Lower leg skin (tissue), 4 donors: ENCODE data around the gene SMAD4. TPM values are rescaled to one million over a fixed set of nuclear protein-coding genes. Genes with fewer than 3 reads are reported as not detected.

ENCODE experiments used
- DNase-seq, 2 donors: peaks; one replicate each; pipeline ENCODE4 v3.0.0-alpha.2; 2019; ENCODE audit warnings: low spot score in 2 of 2
- H3K4me3 ChIP-seq: fragments of 200-600 bp; sonication (generic); 2 replicates; pipeline ENCODE4 v1.5.1; 2017; ENCODE audit warnings: mild to moderate bottlenecking, low read depth; ENCODE audit not compliant: poor library complexity, severe bottlenecking
- POLR2A ChIP-seq, 2 donors: fragments of 450-650 bp; IDR thresholded peaks; one replicate each; pipeline ENCODE4 v1.6.1; 2016 to 2017; ENCODE audit warnings: antibody characterized with exemption in 2 of 2, mild to moderate bottlenecking in 1 of 2, moderate library complexity in 1 of 2
- WGBS, 2 donors: methylation state at CpG; one replicate each; pipeline ENCODE4 v1.1.5; 2018; 5-methylcytosine and 5-hydroxymethylcytosine counted together
- intact Hi-C: fragments of 100-400 bp; cut with DNase I; formaldehyde crosslinking; loops from one replicate; pipeline ENCODE4 v1.15.0; 2023; ENCODE audit warnings: low total_unique reads
- total RNA-seq, 4 donors: library from RNA; depleted of rRNA; stranded (reverse); fragments of >200 nt; gene quantifications; one replicate each; pipeline ENCODE4 v1.1.0, GENCODE V29; 2016
- TF ChIP-seq, protein P1 (sequence below), 3 donors: fragments of 450-650 bp; IDR thresholded peaks; one replicate each; pipeline ENCODE4 v1.5.1; 2016; ENCODE audit warnings: antibody characterized with exemption in 3 of 3, mild to moderate bottlenecking in 3 of 3, moderate library complexity in 2 of 3

The SMAD4 gene
- total RNA-seq, 4 donors from 2014 or later = 101 to 171 (median 128) TPM

- peak in 1 of 2 donors; percentile 69 for DNase-seq
- intact Hi-C loops = no loop called here
- 74 to 84% methylated on average over 10 of the region's 10 CpGs for WGBS, 2 donors
Measured at GRCh38 chr18:51123936-51124486, 94.0 kb downstream of the SMAD4 start.

GRCh38 chr18:51125976-51126375, 96.0 kb downstream of the SMAD4 start:
- WGBS, 2 donors = 97% methylated on average over 2 of the region's 2 CpGs
- peak in 1 of 2 donors; percentile 32 for DNase-seq
- no peak overlapping the region for H3K4me3 ChIP-seq
- intact Hi-C loops = no loop called here
- no peak for TF ChIP-seq POLR2A (IDR thresholded peaks at IDR 0.05)
- TF ChIP-seq, protein P1, sequence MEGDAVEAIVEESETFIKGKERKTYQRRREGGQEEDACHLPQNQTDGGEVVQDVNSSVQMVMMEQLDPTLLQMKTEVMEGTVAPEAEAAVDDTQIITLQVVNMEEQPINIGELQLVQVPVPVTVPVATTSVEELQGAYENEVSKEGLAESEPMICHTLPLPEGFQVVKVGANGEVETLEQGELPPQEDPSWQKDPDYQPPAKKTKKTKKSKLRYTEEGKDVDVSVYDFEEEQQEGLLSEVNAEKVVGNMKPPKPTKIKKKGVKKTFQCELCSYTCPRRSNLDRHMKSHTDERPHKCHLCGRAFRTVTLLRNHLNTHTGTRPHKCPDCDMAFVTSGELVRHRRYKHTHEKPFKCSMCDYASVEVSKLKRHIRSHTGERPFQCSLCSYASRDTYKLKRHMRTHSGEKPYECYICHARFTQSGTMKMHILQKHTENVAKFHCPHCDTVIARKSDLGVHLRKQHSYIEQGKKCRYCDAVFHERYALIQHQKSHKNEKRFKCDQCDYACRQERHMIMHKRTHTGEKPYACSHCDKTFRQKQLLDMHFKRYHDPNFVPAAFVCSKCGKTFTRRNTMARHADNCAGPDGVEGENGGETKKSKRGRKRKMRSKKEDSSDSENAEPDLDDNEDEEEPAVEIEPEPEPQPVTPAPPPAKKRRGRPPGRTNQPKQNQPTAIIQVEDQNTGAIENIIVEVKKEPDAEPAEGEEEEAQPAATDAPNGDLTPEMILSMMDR (IDR thresholded peaks at IDR 0.05) = no peak

More at GRCh38 chr18:51123936-51124486, 94.0 kb downstream of the SMAD4 start:
- no peak overlapping the region for H3K4me3 ChIP-seq
- TF ChIP-seq POLR2A (IDR thresholded peaks at IDR 0.05) = no peak
- TF ChIP-seq, protein P1 (IDR thresholded peaks at IDR 0.05) = no peak

- no peak for DNase-seq
- 68 to 72% methylated on average over 3 of the region's 3 CpGs for WGBS, 2 donors
- intact Hi-C loops = no loop called here
- TF ChIP-seq, protein P1 (IDR thresholded peaks at IDR 0.05) = no peak
- no peak for TF ChIP-seq POLR2A (IDR thresholded peaks at IDR 0.05)
- no peak overlapping the region for H3K4me3 ChIP-seq
Measured at GRCh38 chr18:51127664-51128063, 97.7 kb downstream of the SMAD4 start.

DNA sequence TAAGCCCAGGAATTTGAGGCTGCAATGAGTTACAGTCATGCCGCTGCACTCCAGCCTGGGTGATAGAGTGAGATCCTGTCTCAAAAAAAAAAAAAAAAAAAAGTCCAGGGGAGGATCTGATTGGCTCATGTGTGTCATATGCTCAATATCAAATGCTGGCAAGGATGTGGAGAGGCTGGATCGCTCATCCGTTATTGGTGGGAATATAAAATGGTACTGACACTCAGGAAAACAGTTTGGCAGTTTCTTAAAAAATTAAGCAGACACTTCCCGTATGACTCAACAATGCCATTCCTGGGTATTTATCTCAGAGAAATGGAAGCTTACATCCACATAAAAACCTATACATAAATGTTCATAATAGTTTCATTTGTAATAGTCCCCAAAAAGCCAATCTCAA, 98.5 kb downstream of the SMAD4 start:
- TF ChIP-seq POLR2A (IDR thresholded peaks at IDR 0.05) = no peak
- TF ChIP-seq, protein P1 (IDR thresholded peaks at IDR 0.05) = no peak
- WGBS, 2 donors = 80 to 82% methylated on average over 4 of the region's 4 CpGs
- no peak for DNase-seq
- H3K4me3 ChIP-seq = no peak overlapping the region
- intact Hi-C loops = no loop called here

DNA sequence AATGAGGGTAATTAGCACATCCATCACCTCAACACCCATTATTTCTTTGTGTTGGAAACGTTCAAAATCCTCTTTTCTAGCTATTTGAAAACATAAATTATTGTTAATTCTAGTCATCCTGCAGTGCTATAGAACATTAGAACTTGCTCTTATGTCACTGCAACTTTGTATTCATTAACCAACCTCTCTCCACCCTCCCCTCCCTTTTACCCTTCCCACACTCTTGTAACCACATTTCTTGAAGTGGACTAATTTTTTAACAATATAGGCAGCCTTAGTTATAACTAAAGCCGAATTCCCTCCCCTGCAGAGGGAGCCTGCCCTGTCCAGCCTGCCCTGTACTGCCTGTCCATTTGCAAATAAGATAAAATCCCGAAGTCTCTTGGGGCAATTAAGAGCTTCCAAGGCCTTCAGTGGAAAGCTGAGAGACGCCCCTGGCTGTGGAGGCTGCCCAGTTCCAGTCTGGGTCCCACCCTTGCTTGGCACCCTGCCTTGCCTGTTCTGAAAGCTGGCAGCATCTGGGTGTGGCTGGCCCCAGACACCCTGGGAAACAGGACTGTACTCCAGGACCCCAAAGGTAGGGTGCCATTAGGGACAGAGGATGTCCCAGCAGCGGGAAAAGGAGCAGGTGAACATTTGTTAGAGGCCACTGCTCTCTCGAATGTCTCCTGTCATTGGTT, 102.4 kb downstream of the SMAD4 start:
- WGBS, 2 donors = 69 to 70% methylated on average over 5 to 6 of the region's 6 CpGs
- TF ChIP-seq POLR2A (IDR thresholded peaks at IDR 0.05) = no peak
- TF ChIP-seq, protein P1 (IDR thresholded peaks at IDR 0.05) = no peak
- no peak overlapping the region for H3K4me3 ChIP-seq
- intact Hi-C loops = no loop called here
- no peak for DNase-seq
